Measurements from ENCODE around the gene SEMA5B.
A peak's percentile ranks its signal among the peaks of the same experiment; 100 is the strongest.

The SEMA5B gene

DNA sequence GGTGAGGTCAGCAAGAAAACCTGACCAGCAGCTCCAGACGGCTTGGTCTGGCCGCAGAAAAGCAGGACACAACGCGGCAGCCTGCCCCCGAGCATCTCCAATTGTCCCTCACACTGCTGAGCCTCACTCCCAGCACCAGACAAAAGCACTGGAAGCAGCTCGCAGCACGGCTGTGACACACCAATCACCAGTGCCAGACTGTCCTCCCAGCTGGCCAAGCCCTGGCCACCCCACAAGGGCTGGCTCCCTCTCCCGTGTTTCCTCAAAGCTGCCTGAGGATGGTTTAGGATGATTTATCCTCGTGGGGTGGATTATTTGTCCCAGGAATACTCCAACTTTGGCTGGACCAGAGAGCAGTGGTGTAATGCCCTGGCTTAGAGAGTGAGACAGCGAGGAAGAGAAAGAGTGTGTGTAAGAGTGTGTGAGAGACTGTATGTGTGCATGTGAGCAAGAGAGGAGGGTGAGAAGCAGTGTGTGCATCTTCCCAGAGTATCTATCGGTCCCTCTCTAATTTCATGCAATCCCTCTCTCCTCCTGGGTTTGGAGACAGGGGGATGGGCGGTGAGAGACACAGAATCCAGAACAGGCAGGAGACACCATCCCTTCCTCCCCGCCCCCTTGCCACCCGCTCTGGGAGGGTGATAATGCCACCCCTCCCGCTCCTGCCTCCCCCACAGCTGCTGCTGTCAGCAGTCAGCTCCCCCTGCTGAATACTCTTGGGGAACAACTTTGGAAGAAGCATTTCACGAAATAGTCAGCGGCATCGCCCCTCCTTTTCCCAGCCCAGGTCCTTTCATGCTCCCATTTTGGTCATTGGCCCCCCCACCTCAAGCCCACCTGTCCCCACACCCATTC is 34.2 kb downstream of the SEMA5B start:
- DNase-seq (ENCODE audit: low read depth in 3 of 3) = no peak

DNA sequence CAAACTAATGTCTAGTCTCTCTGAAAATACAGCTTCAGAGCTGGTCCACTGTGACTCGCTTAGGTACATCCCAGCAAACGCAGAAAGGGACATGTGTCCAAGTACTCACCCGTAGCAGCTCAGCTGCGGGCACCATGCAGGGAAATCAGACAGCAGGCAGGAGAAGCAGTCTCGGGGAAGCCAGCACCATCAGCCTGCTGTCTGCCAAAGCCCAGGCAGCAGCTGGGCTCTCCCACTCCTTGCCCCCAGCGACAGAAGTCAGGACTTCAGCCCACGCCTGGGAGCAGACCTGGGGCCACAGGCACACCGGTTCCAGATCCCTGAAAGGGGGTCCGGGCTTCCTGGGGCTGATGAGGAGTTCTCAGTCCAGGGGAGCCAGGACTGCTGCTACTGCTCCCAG is 34.9 kb downstream of the SEMA5B start:
- no peak for DNase-seq (ENCODE audit: low read depth in 3 of 3)

DNA sequence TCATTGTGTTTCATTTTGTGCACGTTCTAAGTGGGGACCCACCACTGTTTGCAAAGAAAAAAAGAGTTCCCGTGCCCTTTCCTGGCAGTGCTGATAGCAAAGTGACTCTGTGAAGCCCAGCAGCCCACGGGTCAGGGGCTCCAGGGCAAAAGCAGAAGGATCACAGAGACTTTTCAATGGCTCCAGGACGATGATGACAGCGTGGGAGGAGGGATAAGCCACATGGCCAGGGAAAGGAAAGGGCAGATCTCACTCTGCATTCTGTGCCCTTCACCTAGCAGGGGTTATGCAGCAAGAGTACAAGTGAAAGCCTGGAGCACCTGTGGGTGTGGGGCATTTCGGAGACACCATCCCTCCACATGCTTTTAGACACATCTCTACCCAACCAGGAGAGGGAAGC is 35.4 kb downstream of the SEMA5B start:
- DNase-seq (ENCODE audit: low read depth in 3 of 3) = no peak

DNA sequence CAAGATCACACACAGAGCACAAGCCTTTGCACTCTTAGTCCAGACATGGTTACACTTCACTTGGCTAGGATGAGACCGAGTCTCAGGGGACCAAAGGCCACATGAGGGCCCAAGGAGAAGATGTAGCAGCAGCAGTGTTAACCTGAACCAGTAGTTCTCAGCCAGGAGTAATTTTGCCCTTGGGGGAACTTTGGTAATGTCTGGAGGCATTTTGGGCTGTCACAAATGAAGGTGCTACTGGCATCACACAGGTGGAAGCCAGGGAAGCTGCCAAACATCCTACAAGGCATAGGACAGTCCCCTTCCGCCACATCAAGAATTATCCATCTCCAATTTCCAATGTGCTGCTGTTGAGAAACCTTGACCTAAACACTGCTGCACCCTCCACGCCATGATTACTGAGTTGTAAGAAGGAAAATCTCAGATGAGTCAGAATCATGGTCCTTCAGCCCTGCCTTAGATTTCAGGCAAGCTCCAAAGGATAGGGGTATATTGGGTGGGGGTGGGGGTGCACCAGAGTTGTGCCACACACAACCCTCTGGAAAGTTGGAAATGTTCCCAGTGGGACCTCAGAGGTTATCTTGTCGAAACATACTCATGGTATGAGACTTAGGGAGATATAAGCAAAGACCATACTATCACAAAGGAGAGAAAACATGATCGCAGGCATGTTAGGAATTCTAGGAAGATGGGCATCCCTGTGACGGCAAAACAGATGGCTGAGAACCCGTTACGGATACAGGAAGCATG is 36.2 kb downstream of the SEMA5B start:
- no peak for DNase-seq (ENCODE audit: low read depth in 3 of 3)

DNA sequence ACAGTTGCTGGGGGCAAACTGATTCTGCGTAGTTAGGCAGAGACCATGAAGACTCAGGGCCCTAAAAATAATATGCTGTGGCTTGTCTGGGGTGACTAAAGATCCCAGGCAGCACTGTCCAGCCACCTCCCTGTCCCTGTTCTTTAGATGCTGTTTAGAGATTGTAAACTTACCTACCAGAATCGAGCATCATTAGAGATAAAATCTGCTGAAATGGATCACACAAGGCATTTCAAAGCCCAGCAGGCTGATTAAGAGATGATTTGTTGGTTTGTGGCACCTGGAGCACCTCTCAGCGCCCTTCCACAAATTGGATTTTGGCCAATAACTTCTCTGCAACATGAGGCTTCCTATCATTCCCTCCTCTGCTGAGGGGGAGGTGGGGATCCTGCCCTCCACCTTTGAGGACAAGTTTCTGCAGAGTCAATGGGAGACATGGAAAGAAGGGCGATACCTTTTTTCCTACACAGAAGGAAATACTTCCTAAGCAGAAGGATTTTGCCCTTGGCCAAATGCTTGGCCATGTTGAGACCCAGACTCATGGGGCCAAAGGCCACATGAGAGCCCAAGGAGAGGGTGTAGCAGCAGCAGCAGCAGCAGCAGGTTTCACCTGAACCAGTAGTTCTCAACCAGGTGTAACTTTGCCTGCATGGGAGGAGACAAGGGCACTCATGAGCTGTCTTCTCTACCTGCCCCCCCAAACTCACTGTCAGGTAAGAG is 37.5 kb downstream of the SEMA5B start:
- no peak for DNase-seq (ENCODE audit: low read depth in 3 of 3)

DNA sequence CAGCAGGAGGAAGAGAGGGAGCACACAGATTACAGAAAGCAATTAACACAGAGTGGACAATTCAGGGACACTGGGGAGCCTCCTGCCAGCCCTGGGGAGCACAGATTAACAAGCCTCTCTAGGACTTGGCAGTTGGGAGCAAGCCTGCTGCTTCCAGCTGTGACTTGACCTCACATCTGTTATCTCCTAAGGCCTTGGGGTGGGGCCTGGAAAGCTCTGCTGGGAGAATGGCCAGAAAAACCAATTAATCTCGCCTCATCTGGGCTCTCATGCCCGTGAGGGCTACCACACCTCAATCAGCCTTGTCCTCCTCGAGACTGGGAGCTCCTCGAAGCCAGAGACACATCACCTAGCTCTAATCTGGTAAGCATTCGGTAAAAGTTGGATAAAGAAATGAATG is 39.1 kb downstream of the SEMA5B start:
- DNase-seq (ENCODE audit: low read depth in 3 of 3) = no peak

DNA sequence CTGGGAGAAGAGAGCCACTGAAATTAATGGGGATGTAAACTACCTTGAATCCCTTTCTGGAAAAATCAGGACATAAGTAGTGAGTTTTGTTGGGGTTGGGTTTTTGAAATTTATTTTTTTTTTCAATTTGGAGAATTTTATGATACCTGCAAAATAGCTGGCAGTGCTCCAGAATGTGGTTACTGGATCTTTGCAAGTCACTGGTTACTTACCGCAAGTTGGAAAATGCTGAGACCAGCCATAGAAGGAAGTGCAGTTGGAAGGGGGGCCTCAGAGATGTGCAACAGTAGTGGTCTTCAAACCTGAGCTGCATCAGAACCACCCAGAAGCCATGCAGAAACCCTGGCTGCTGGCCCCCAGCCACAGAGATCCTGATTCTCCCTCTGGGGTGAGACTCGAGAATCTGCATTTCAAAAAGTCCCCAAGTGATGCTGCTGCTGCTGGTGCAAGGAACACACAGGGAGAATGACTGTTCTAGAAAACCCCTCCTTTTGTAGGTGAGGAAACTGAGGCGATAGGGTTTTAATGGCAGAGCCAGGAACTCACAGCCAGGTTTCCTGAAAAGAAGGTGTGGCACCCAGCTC is 39.7 kb downstream of the SEMA5B start:
- no peak for DNase-seq (ENCODE audit: low read depth in 3 of 3)

DNA sequence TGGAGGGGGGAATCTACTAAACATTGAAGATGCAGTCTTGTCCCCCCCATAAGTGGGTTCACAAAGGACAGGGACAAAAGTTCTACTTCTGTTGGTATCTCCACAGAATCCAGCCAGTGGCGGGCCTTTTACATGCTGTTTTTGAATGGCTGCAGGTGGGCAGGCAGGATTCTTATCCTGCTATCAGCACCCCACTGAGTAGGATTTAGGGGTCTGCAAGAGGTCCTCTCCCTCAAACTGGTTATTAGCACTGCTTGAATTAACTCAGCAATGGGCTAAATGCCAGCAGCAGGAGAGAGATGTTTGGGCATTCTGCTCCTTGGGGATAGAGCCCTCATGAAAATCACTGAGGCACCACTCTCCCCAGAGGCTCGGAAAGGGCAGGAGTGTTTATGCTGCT is 40.3 kb downstream of the SEMA5B start:
- DNase-seq (ENCODE audit: low read depth in 3 of 3) = no peak

DNA sequence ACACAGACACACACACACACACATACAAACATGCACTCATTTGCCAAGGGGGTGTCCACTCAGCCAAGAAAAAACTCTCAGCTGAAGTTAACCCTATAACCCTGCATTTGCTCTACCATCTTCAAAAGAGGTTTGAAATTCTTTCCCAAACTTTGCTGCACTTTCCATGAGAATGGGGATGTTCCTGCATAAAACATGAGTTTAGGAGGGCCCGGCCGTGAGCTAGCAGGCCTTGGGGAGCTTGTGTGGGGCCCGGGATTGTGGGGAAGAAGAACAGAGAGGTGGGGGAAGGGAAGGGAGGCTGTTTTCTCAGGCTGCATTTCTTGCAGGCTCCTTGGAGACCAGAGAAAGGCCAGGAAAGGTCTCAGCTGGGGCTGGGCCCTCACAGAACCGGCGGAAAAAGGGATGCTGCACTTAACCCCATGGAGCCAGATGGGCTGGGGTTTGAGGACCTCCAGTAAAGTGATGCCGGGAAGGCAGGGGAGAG is 40.8 kb downstream of the SEMA5B start:
- DNase-seq (ENCODE audit: low read depth in 3 of 3) = no peak

DNA sequence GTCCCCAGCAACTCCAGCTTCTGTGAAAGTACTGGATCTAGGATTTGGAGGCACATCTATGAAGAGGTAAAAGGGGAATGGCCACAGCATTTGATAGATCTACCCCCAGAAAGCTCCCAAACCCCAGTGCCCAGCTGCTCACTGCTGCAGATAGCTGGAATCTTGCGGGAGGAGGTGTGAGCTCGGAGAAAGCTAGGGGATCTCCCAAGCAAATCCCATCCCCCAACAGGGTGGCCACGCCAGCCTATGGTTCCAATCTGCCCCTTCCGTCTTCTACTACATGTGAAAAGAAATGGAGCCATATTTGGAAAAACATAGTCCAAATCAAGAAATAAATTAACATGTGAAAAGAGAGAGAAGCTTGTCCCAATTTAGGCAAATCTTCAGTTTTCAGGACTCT is 42.0 kb downstream of the SEMA5B start:
- DNase-seq (ENCODE audit: low read depth in 3 of 3) = no peak

DNA sequence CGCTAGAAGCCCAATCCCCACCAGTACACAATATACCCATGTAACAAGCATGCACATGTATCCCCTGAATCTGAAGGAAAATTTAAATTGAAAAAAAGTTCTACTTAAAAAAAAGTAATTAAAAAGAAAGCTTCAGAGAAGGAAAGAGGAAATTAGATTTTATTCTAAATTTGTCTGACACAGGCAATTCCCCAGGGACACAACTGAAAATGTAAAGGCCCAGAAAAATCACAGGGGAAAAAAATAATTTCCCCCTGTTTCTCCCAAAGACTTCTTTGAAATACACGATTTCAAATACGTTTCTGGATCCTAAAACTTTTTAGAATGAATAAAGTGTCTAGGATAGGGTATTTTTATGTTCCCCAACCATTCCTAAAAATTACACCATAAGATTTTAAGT is 42.9 kb downstream of the SEMA5B start:
- no peak for DNase-seq (ENCODE audit: low read depth in 3 of 3)

DNA sequence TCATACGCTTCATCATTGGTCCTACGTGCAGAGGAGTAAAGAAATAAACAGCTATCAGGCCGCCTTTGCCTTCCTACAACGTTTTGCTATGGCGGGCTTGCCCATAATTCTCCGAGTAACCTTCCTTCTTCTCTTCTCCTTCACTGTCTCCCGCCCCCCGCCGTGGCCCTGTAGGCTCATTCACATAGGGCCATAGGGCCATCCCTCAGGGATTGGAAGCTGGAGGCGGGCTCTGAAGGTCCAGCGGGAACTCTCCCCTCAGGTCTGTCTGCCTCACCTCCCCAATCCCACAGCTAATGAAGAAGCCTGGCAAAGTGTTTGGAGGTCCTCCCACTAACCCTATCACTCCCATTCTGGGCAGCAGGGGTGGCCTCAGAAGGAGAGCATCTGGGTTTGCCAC is 43.6 kb downstream of the SEMA5B start:
- no peak for DNase-seq (ENCODE audit: low read depth in 3 of 3)

DNA sequence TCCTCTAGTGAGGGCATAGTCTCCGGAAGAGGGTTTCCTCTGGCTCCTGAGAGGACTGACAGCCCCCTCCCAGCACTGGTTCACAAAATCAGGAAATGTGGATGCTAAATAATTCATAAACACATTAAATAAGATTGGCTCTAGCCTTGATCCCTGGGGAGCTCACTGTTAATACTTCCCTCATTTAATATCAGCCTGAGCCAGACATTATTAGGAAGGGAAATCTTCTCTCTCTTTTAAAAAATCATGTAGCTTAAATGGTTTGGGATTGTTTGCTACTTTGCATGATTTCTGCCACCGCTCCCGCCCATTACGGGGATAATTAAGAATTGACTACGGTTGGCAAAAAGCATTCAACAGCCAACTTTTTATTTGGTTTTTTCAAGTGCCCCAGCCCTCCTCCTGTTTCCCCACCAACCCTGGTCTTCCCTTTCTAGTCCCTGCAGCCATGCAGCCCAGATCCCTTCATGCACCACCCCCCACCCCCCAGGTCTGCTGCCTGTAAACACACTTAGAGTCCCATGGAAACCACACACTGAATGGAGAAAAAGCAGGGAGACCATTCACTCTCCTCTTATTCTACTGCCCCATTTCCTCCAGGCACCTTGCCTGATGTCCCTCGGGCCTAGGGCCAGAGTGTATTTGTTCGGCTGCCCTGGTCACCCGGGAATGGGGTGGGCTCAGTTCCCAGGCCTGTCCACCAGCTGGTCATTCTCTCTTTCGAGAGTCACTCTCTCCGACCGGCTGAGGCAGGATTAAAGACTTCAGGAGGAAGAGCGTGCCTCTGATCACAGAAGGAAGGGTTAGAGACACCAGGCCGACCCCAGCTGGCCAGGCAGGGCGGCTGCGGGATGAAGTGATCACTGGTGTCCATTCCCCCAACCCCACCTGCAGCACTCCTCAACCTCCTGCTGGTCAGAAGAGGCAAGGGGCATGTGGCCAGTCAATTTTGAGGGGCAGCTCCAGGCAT is 45.1 kb downstream of the SEMA5B start:
- no peak for DNase-seq (ENCODE audit: low read depth in 3 of 3)

DNA sequence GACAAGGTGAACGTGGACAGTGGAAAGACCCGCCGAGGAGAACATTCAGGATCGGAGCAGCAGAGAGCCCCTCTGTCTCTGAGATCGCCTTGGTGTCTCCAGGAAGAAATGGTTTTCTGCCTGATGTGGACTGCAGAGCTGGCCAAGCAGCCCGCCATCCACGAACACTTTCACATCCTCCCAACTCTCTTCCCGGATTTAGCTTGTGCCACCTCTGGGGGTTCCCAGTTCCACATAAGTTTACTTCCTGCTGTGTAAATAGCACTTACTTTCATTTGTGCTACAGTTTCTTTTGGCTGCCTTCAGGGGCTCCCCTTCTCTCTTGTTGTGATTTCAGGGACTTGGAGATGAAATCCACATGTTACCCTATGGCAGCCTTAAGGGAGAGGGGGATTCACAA is 48.4 kb downstream of the SEMA5B start:
- no peak for DNase-seq (ENCODE audit: low read depth in 3 of 3)

DNA sequence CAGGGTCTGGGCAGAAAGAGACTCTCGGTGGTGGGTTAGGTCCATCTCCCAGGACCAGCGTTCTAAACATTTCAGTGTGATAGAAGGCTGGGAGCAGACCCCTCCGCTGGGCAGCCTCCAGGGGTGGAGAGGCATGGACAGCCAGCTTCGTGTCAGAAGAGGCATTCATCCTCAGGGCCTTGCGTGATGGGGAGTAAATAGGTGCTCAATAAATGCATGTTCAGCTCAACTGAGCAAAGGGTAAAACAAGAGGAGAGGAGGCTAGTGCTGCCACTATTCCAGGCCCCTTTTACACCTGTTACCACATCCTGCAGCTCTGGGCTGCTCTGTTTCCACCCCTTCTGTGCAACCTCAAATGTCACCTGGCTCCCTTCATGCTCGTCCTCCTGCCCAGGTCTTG is 49.0 kb downstream of the SEMA5B start:
- no peak for DNase-seq (ENCODE audit: low read depth in 3 of 3)

DNA sequence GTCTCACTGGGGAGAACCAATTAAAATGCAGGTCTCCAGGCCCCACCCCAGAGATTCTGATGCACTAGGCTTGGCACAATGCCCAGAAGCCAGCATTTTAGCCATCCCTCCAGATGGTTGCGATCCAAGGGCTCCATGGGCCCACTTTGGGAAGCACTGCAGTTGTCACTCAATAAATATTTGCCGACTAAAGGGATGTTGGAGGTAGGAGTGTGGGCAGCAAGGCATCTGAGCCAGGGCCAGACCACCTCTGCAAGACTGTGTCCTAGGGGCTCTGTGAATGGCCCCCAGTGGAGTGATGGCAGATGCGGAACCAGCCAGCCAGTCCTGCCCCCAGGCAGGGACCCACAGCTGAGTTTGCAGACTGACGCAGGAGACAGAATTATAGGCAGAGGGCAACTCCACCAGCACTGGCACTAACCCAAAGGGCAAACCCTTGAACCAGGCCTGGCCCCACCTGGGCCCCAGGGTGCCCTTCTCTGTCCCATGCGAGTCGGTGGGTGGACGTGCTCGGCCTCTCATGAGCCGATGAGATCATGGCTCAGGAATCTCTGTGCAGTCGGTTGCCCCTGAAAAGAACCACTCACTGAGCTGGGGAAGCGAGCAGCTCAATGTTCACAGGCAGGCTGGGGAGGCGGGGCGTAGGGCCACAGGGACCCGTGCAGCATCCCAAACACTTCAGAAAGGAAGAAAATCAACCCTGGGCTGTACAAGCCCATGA is 49.7 kb downstream of the SEMA5B start:
- DNase-seq (ENCODE audit: low read depth in 3 of 3) = no peak

DNA sequence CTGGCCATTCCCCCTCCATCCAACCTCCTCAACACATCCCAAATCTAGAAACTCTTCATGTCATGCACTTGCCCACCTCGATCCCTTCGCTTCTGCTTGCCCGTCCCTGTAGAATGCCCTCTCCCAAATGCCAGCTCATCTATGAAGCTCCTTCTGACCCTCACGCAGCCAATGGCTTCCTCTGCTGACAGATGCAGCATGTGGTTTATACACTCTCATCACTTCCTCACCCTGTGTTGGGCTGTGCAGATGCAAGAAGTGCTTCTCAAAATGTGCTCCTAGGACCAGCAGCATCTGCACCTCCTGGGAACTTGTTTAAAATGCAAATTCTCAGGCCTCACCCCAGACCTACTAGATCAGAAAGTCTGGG is 51.7 kb downstream of the SEMA5B start:
- DNase-seq (ENCODE audit: low read depth in 3 of 3) = no peak

DNA sequence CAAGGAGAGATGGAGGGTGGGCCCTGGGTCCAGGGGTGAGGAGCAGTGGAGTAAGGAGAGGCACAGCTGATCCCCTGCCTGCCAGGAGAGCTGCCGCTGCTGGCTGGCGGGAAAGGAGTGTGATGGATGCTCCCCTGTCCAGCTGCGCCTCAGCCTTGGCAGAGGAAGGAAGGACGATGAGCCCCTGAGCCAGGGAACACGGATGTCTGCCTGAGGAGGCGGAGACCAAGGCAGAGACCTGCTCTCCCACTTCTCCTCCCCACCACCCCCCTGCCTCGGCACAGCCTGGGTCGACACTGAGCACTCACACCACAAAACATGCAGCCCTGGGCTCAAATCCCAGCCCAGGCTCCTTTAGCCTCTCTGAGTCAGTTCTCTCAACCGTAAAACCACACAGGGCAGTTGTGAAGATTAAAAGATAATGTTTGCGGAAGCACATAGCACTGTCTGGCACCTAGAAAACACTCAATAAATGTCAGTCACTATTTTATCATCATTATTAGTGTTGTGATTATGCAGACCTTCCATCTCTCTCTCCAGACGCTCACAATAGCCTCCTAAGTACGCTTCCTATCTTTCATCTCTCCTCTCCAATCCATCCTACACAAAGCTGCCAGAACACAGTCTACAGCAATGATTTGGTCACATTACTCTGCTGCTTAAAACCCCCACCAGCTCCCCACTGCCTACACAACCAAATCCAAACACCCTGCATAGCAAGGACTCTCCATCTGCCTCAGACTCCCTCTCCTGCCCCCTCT is 52.2 kb downstream of the SEMA5B start:
- DNase-seq (ENCODE audit: low read depth in 3 of 3) = peak in 1 of 3 experiments; percentile 6

DNA sequence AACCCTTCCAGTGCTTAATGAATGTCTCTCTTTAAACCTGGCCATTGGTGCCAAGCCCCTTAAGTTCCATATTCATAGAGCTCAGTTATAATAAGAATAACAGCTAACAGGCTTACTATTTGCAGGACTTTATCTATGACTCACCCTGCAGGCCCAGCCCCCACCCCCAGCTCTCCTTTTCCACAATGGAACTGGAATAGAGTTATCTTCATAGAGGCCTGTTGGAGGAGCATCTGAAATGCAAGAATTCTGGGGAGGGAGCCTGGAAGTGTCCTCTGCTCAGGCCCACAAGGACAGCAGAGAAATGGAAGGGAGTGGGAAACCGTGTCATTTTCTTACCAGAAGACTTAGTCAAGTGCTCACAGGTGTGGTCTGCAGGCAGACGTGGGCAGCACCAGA is 52.8 kb downstream of the SEMA5B start:
- no peak for DNase-seq (ENCODE audit: low read depth in 3 of 3)

All from stimulated activated CD4-positive, alpha-beta T cell treated with anti-CD3 and anti-CD28 coated beads, TNF-alpha, amount 100 ng/mL, for 24 hours (primary cell).